Mesangial cell (primary cell): ENCODE measurements around the gene GDNF. TPM values are rescaled to one million over a fixed set of nuclear protein-coding genes. Genes with fewer than 3 reads are reported as not detected.

Experiments used
- total RNA-seq: library from RNA; depleted of rRNA; stranded (reverse); fragments of >200 nt; gene quantifications from 2 replicates; pipeline ENCODE4 v1.2.3, GENCODE V29; 2015

GDNF gene, protein sequence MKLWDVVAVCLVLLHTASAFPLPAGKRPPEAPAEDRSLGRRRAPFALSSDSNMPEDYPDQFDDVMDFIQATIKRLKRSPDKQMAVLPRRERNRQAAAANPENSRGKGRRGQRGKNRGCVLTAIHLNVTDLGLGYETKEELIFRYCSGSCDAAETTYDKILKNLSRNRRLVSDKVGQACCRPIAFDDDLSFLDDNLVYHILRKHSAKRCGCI
- under 0.01 TPM in 1 of 2 replicates, not detected in the other for total RNA-seq

GRCh38 chr5:37839407-37840052 lies at the start of gene GDNF:
TSS of gene GDNF (minus strand) at chr5:37840041. CDS start at chr5:37834796, 5,245 bp downstream.

